ENCODE measurements around the gene RBFOX2. TPM values are rescaled to one million over a fixed set of nuclear protein-coding genes. Genes with fewer than 3 reads are reported as not detected.

RBFOX2 gene
- total RNA-seq, 1 experiment from 2014 or later, result 91.1 TPM

DNA sequence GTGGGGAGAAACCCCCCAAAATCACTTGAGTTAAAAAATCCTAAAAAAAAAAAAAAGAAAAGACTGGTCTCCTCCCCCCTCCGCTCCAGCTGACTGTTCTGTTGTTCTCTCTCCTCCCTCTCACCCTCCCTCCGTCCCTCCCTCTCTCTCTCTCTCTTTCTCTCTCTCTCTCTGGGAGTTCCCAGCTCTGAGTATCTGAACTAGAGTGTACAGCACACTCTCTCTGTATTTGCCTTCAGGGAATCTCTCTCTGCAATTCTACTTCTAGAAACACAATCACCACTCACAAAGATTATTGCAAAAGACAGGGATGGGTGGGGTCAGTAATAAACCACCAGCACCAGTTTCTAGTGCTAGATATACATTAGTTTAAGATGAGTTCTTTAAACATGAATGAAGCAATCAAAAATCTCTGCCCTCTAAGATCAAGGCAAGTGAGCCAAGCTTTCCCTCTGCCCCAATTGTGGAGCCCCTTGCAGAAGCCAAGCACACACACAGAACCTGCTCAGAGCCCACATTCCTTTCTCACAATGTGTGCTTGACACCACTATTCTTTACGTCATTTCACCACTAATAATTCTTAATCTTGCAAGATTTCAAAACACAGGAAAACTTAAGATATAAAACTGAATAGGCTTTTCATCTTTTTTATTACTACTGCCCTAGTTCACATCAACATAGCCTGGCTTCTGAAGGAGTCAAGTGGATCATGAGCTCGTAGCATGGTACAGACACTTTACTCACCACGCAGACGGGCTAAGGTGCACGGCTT, 133.5 kb downstream of the RBFOX2 start:
- H3K27ac Mint-ChIP-seq (ENCODE audit: unreplicated experiment), result peak overlapping the region; percentile 67
- peaks cover 80% of the 10 kb centered on the region for H3K4me1 ChIP-seq
- no peaks in the 10 kb centered on the region for H3K9me3 Mint-ChIP-seq (ENCODE audit: unreplicated experiment)
- H3K36me3 ChIP-seq (ENCODE audit: control insufficient read depth, insufficient read depth, low read length), result no peaks in the 10 kb centered on the region
- POLR2A ChIA-PET, result no interaction called here
- no TSS peak for BruUV-seq (replicated peaks)
- CTCF ChIA-PET, result interaction anchor here (0.9 kb wide), 1 partner anchor 134 kb away, joined by 3 read pairs; no protein-coding TSS in a partner anchor
- no peaks in the 10 kb centered on the region for H3K27me3 Mint-ChIP-seq (ENCODE audit: insufficient read depth, unreplicated experiment)
- H3K9me3 ChIP-seq, result no peaks in the 10 kb centered on the region
- peaks cover 51% of the 10 kb centered on the region for H3K4me1 Mint-ChIP-seq (ENCODE audit: low read depth, unreplicated experiment)
- H3K27me3 ChIP-seq (replicated peaks; ENCODE audit: control insufficient read depth, insufficient read depth, low read length), result no peaks in the 10 kb centered on the region
- peak overlapping the region; percentile 69 for H3K4me3 Mint-ChIP-seq (ENCODE audit: unreplicated experiment)
- TF ChIP-seq, protein P1, sequence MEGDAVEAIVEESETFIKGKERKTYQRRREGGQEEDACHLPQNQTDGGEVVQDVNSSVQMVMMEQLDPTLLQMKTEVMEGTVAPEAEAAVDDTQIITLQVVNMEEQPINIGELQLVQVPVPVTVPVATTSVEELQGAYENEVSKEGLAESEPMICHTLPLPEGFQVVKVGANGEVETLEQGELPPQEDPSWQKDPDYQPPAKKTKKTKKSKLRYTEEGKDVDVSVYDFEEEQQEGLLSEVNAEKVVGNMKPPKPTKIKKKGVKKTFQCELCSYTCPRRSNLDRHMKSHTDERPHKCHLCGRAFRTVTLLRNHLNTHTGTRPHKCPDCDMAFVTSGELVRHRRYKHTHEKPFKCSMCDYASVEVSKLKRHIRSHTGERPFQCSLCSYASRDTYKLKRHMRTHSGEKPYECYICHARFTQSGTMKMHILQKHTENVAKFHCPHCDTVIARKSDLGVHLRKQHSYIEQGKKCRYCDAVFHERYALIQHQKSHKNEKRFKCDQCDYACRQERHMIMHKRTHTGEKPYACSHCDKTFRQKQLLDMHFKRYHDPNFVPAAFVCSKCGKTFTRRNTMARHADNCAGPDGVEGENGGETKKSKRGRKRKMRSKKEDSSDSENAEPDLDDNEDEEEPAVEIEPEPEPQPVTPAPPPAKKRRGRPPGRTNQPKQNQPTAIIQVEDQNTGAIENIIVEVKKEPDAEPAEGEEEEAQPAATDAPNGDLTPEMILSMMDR (IDR thresholded peaks at IDR 0.05; ENCODE audit: insufficient read depth in 1 of 2, low read depth in 1 of 2, low read length in 1 of 2, severe bottlenecking in 1 of 2, unreplicated experiment in 1 of 2), result no peak
- H3K4me3 ChIP-seq (ENCODE audit: low read depth, low read length), result no peak overlapping the region
- peaks cover 15% of the 10 kb centered on the region for H3K36me3 Mint-ChIP-seq (ENCODE audit: insufficient read depth, unreplicated experiment)
- intact Hi-C loops (cut with micrococcal nuclease; ENCODE audit: unreplicated experiment), result loop anchor here (1.0 to 2.0 kb wide), 2 partner anchors 8 to 20 kb away; no protein-coding TSS in a partner anchor
- peak; percentile 42 to 55 for DNase-seq

DNA sequence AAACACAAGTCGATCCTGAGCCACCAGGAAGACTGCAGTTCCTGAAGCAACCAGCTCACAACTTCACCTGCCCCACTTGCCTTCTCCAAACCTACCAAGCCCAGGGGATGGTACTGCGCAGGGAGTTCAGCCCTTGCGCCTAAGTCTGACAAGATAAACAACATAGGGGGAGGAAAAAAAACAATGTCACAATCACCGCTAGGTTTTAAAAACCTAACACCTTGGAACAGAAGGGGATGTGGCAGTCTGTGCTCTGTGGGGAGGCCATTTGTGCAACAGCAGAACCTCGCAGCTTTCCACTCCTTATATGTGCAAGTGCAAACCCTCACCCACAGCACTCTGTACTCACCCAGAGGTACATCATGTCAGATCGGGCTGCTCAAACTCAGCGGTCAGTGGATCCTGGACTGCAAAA, 134.2 kb downstream of the RBFOX2 start:
- no peaks in the 10 kb centered on the region for H3K27me3 ChIP-seq (replicated peaks; ENCODE audit: control insufficient read depth, insufficient read depth, low read length)
- Mint-ChIP-seq H3K27ac (ENCODE audit: unreplicated experiment) (peak overlapping the region; percentile 67), H3K4me1 (ENCODE audit: low read depth, unreplicated experiment) (peaks cover 54% of the 10 kb centered on the region), H3K27me3 (ENCODE audit: insufficient read depth, unreplicated experiment) (no peaks in the 10 kb centered on the region), H3K9me3 (ENCODE audit: unreplicated experiment) (peaks cover 4% of the 10 kb centered on the region), H3K4me3 (ENCODE audit: unreplicated experiment) (peak overlapping the region; percentile 69), H3K36me3 (ENCODE audit: insufficient read depth, unreplicated experiment) (peaks cover 15% of the 10 kb centered on the region)
- intact Hi-C loops (cut with micrococcal nuclease; ENCODE audit: unreplicated experiment), result loop anchor here (2.0 kb wide), 1 partner anchor 20 kb away; no protein-coding TSS in a partner anchor
- BruUV-seq (replicated peaks), result TSS peak; percentile 32
- H3K4me3 ChIP-seq (ENCODE audit: low read depth, low read length), result no peak overlapping the region
- no peaks in the 10 kb centered on the region for H3K36me3 ChIP-seq (ENCODE audit: control insufficient read depth, insufficient read depth, low read length)
- TF ChIP-seq, protein P1 (IDR thresholded peaks at IDR 0.05; ENCODE audit: insufficient read depth in 1 of 2, low read depth in 1 of 2, low read length in 1 of 2, severe bottlenecking in 1 of 2, unreplicated experiment in 1 of 2), result no peak
- H3K4me1 ChIP-seq, result peaks cover 81% of the 10 kb centered on the region
- no peaks in the 10 kb centered on the region for H3K9me3 ChIP-seq
- no peak for DNase-seq
- POLR2A ChIA-PET, result no interaction called here
- CTCF ChIA-PET, result interaction anchor here (0.9 to 1.0 kb wide), 2 partner anchors 54 to 133 kb away, joined by 3 read pairs; no protein-coding TSS in a partner anchor

DNA sequence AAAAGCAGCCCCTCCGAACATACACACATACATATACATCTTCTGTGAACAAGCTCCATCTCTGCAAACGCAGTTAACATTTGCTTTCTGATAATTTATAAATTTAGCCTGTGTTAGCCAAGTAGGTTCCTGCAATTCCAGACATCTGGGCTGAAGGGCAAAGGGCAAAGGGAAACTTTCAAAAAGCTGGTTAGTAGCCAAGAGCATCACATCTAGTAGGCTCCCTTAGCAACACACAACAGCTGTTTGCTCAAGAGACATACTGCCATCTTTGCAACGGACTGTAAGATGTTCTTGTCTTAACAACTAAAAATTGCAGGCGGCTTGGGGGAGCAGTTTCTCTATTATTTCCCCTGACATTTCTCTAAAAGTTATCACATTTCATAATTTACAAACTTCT, 134.9 kb downstream of the RBFOX2 start:
- CTCF ChIA-PET, result interaction anchor here (1.0 to 1.5 kb wide), 2 partner anchors 10 to 53 kb away, joined by 3 read pairs; no protein-coding TSS in a partner anchor
- peaks cover 16% of the 10 kb centered on the region for H3K36me3 Mint-ChIP-seq (ENCODE audit: insufficient read depth, unreplicated experiment)
- H3K4me3 Mint-ChIP-seq (ENCODE audit: unreplicated experiment), result peak overlapping the region; percentile 10
- Histone ChIP-seq H3K4me1 (peaks cover 77% of the 10 kb centered on the region), H3K27me3 (replicated peaks; ENCODE audit: control insufficient read depth, insufficient read depth, low read length) (no peaks in the 10 kb centered on the region), H3K9me3 (no peaks in the 10 kb centered on the region), H3K4me3 (ENCODE audit: low read depth, low read length) (no peak overlapping the region), H3K36me3 (ENCODE audit: control insufficient read depth, insufficient read depth, low read length) (no peaks in the 10 kb centered on the region; the same call in 1 of the 2 replicates)
- H3K4me1 Mint-ChIP-seq (ENCODE audit: low read depth, unreplicated experiment), result peaks cover 60% of the 10 kb centered on the region
- TF ChIP-seq, protein P1 (IDR thresholded peaks at IDR 0.05; ENCODE audit: insufficient read depth in 1 of 2, low read depth in 1 of 2, low read length in 1 of 2, severe bottlenecking in 1 of 2, unreplicated experiment in 1 of 2), result no peak
- peak overlapping the region; percentile 8 for H3K27ac Mint-ChIP-seq (ENCODE audit: unreplicated experiment)
- POLR2A ChIA-PET, result interaction anchor here (0.7 kb wide), 1 partner anchor 58 kb away, joined by 6 read pairs; no protein-coding TSS in a partner anchor
- intact Hi-C loops (cut with micrococcal nuclease; ENCODE audit: unreplicated experiment), result loop anchor here (2.0 kb wide), 1 partner anchor 21 kb away; no protein-coding TSS in a partner anchor
- BruUV-seq (replicated peaks), result no TSS peak
- H3K9me3 Mint-ChIP-seq (ENCODE audit: unreplicated experiment), result peaks cover 10% of the 10 kb centered on the region
- no peaks in the 10 kb centered on the region for H3K27me3 Mint-ChIP-seq (ENCODE audit: insufficient read depth, unreplicated experiment)
- DNase-seq, result no peak

Measured in Caco-2 (cell line).